PC-9 (cell line): Measurements from ENCODE around the gene SCARF2. TPM values are rescaled to one million over a fixed set of nuclear protein-coding genes. Genes with fewer than 3 reads are reported as not detected.
"Not testable (repeated sequence)": the region's sequence is repeated elsewhere in the genome, so short reads cannot be mapped to it uniquely, and the experiment has no call there.

Source experiments
- BruUV-seq: library from RNA; stranded (reverse); fragments of 400-500 nt; replicated peaks from 2 replicates; lab custom pipeline; 2021; lab: Mats Ljungman, UMichigan
- CTCF ChIA-PET: fragments of 300-600 bp; sonication (Branson Sonifier 250); formaldehyde crosslinking; loops from one replicate; lab custom pipeline; 2022; ENCODE audit warnings: antibody characterized with exemption; lab: Charles Lee
- POLR2A ChIA-PET: fragments of 300-600 bp; sonication (Branson Sonifier 250); formaldehyde crosslinking; loops from one replicate; lab custom pipeline; 2022; ENCODE audit warnings: antibody characterized with exemption; ENCODE audit not compliant: unreplicated experiment; lab: Charles Lee
- DNase-seq, 2 experiments: peaks; one replicate each; pipeline versions ENCODE4 v3.0.0 to v3.0.0-alpha.2; 2015 to 2022; ENCODE audit warnings: mixed read lengths in 1 of 2
- H2AFZ ChIP-seq: fragments of 200-600 bp; sonication (generic); 2 replicates; pipeline ENCODE4 v1.8.1; 2017; ENCODE audit warnings: antibody characterized with exemption
- H3F3A ChIP-seq: fragments of 200-600 bp; sonication (generic); 2 replicates; pipeline ENCODE4 v1.8.1; 2017; ENCODE audit warnings: antibody characterized with exemption, mild to moderate bottlenecking, low read depth; ENCODE audit not compliant: insufficient read depth
- H3K27ac ChIP-seq: fragments of 200-600 bp; sonication (generic); 2 replicates; pipeline ENCODE4 v1.6.1; 2016; ENCODE audit warnings: mixed run types
- H3K27me3 ChIP-seq: fragments of 200-600 bp; sonication (generic); 2 replicates; pipeline ENCODE4 v1.6.1; 2016; ENCODE audit warnings: low read depth, mixed run types; ENCODE audit not compliant: insufficient read depth
- H3K36me3 ChIP-seq: fragments of 200-600 bp; sonication (generic); 2 replicates; pipeline ENCODE4 v1.6.1; 2016; ENCODE audit warnings: low read depth, mixed run types
- H3K4me1 ChIP-seq: fragments of 200-600 bp; sonication (generic); replicated peaks from 2 replicates; pipeline ENCODE4 v1.6.1; 2016; ENCODE audit warnings: mixed run types; ENCODE audit not compliant: insufficient read depth
- H3K4me2 ChIP-seq: fragments of 200-600 bp; sonication (generic); 2 replicates; pipeline ENCODE4 v1.6.1; 2017; ENCODE audit warnings: mixed run types
- H3K4me3 ChIP-seq: fragments of 200-600 bp; sonication (generic); 2 replicates; pipeline ENCODE4 v1.6.1; 2016; ENCODE audit warnings: mixed run types
- H3K79me2 ChIP-seq: fragments of 200-600 bp; sonication (generic); 2 replicates; pipeline ENCODE4 v1.6.1; 2017; ENCODE audit warnings: low read depth, mixed run types
- H3K9me2 ChIP-seq: fragments of 200-600 bp; sonication (generic); 2 replicates; pipeline ENCODE4 v1.8.1; 2017; ENCODE audit warnings: mild to moderate bottlenecking; ENCODE audit not compliant: insufficient read depth
- H3K9me3 ChIP-seq: fragments of 200-600 bp; sonication (generic); 2 replicates; pipeline ENCODE4 v1.8.1; 2016; ENCODE audit warnings: low read depth; ENCODE audit not compliant: insufficient read depth
- H4K20me1 ChIP-seq: fragments of 200-600 bp; sonication (generic); 2 replicates; pipeline ENCODE4 v1.8.1; 2017; ENCODE audit not compliant: insufficient read depth
- EZH2 ChIP-seq: fragments of 200-600 bp; sonication (generic); IDR thresholded peaks from 2 replicates; pipeline ENCODE4 v1.8.0; 2017; ENCODE audit warnings: antibody characterized with exemption, low read depth
- intact Hi-C: fragments of 100-400 bp; cut with micrococcal nuclease; formaldehyde crosslinking; loops from one replicate; pipeline ENCODE4 v1.10.0; 2022; ENCODE audit not compliant: unreplicated experiment
- total RNA-seq: library from RNA; stranded (reverse); gene quantifications from 2 replicates; pipeline ENCODE4 v1.2.3, GENCODE V29; 2021
- TF ChIP-seq, protein P1 (sequence below): fragments of 200-600 bp; sonication (generic); conservative IDR thresholded peaks from 2 replicates; pipeline ENCODE4 v1.6.1; 2017; ENCODE audit warnings: mixed run types, antibody characterized with exemption, mild to moderate bottlenecking, moderate library complexity

SCARF2 gene
- total RNA-seq, 1 experiment from 2014 or later: 0.52 TPM

DNA sequence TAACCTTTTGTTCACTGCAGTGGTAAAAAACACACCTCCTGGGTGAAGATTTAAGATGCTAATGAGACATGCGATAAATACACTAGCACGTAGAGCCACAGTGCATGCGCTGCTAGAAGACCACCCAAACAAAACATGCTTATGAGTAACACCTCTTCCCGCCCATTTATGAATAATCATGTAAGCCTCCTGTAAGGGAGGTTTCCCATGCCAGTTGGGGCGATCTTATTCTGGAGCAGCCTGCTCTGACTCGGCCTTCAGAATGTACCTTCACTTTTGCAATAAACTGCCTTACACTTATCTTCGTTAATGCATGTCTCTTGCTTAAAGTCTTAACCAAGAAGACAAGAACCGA lies 18.1 kb upstream of the SCARF2 start:
- Histone ChIP-seq H3K4me2 (no peak overlapping the region), H3K9me3 (no peaks in the 10 kb centered on the region), H3K36me3 (no peaks in the 10 kb centered on the region), H3K4me3 (no peak overlapping the region), H3K9me2 (no peaks in the 10 kb centered on the region), H4K20me1 (no peaks in the 10 kb centered on the region; the same call in 1 of the 2 replicates), H3K27ac (no peak overlapping the region), H3K79me2 (no peaks in the 10 kb centered on the region), H3K27me3 (no peaks in the 10 kb centered on the region), H2AFZ (no peak overlapping the region), H3F3A (no peaks in the 10 kb centered on the region), H3K4me1 (no peaks in the 10 kb centered on the region)
- BruUV-seq: no TSS peak
- ChIA-PET CTCF (interaction anchor here (0.7 to 1.2 kb wide), 2 partner anchors 37 to 296 kb away, joined by 3 to 21 read pairs; no protein-coding TSS in a partner anchor), POLR2A (interaction anchor here (0.5 to 0.6 kb wide), 2 partner anchors 28 to 44 kb away, joined by 3 to 5 read pairs; no protein-coding TSS in a partner anchor)
- DNase-seq: no peak
- no peak for TF ChIP-seq EZH2
- TF ChIP-seq, protein P1, sequence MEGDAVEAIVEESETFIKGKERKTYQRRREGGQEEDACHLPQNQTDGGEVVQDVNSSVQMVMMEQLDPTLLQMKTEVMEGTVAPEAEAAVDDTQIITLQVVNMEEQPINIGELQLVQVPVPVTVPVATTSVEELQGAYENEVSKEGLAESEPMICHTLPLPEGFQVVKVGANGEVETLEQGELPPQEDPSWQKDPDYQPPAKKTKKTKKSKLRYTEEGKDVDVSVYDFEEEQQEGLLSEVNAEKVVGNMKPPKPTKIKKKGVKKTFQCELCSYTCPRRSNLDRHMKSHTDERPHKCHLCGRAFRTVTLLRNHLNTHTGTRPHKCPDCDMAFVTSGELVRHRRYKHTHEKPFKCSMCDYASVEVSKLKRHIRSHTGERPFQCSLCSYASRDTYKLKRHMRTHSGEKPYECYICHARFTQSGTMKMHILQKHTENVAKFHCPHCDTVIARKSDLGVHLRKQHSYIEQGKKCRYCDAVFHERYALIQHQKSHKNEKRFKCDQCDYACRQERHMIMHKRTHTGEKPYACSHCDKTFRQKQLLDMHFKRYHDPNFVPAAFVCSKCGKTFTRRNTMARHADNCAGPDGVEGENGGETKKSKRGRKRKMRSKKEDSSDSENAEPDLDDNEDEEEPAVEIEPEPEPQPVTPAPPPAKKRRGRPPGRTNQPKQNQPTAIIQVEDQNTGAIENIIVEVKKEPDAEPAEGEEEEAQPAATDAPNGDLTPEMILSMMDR: no peak
- intact Hi-C loops: loop anchor here (10.0 kb wide), 2 partner anchors 161 to 301 kb away; partner anchors contain the start of gene CCDC188

DNA sequence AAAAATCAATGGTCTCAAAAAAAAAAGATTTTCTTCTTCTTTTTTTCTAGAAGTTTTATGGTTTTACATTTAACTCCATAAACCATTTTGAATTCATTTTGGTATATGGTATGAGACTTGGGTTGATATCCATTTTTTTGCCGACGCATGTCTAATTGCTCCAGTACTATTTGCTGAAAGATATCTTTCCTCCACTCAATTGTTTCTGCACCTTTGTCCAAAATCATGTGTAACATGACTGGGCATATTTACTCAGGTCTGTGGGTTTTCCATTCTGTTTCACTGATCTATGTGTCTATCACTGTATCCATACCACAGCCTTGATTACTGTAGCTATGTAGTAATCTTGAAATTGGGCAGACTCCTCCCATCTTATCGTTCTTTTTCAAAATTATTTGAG lies 15.6 kb upstream of the SCARF2 start:
- Histone ChIP-seq H3K27ac (no peak overlapping the region), H3K27me3 (no peaks in the 10 kb centered on the region), H3K9me2 (no peaks in the 10 kb centered on the region), H3K79me2 (no peaks in the 10 kb centered on the region), H4K20me1 (no peaks in the 10 kb centered on the region; the same call in 1 of the 2 replicates), H3K4me2 (no peak overlapping the region), H3K4me3 (no peak overlapping the region), H3F3A (no peaks in the 10 kb centered on the region), H3K4me1 (no peaks in the 10 kb centered on the region), H3K9me3 (no peaks in the 10 kb centered on the region), H2AFZ (no peak overlapping the region), H3K36me3 (no peaks in the 10 kb centered on the region)
- POLR2A ChIA-PET: no interaction called here
- TF ChIP-seq EZH2: no peak
- TF ChIP-seq, protein P1: no peak
- CTCF ChIA-PET: no interaction called here
- DNase-seq: no peak
- no TSS peak for BruUV-seq
- intact Hi-C loops: loop anchor here (10.0 kb wide), 2 partner anchors 158 to 298 kb away; partner anchors contain the start of gene CCDC188

DNA sequence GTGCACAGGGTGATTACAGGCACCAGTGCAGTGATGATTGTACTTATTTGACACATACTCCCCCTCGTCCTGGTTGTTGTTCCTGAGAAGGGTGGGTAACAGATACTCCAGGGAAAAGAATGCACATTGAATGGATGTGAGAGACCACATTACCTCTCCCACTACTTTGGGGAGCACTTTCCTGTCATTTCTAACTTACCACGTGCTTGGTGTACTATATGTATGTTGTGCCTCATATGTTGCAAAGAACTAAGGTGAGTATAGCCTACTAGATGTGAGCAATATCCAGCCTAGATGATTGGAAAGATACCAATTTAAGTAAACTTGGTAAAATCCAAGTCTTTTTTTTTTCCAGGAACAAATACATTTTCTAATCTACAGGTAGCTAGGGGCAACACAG lies 14.3 kb upstream of the SCARF2 start:
- Histone ChIP-seq H3K4me2 (no peak overlapping the region), H3F3A (no peaks in the 10 kb centered on the region), H3K4me1 (no peaks in the 10 kb centered on the region), H3K27ac (no peak overlapping the region), H3K9me3 (no peaks in the 10 kb centered on the region), H3K9me2 (no peaks in the 10 kb centered on the region), H3K36me3 (no peaks in the 10 kb centered on the region), H3K79me2 (no peaks in the 10 kb centered on the region), H3K4me3 (no peak overlapping the region), H2AFZ (no peak overlapping the region), H4K20me1 (no peaks in the 10 kb centered on the region; the same call in 1 of the 2 replicates), H3K27me3 (no peaks in the 10 kb centered on the region)
- BruUV-seq: no TSS peak
- ChIA-PET POLR2A (no interaction called here), CTCF (no interaction called here)
- intact Hi-C loops: loop anchor here (10.0 kb wide), 2 partner anchors 157 to 297 kb away; partner anchors contain the start of gene CCDC188
- TF ChIP-seq, protein P1: no peak
- TF ChIP-seq EZH2: no peak
- no peak for DNase-seq

DNA sequence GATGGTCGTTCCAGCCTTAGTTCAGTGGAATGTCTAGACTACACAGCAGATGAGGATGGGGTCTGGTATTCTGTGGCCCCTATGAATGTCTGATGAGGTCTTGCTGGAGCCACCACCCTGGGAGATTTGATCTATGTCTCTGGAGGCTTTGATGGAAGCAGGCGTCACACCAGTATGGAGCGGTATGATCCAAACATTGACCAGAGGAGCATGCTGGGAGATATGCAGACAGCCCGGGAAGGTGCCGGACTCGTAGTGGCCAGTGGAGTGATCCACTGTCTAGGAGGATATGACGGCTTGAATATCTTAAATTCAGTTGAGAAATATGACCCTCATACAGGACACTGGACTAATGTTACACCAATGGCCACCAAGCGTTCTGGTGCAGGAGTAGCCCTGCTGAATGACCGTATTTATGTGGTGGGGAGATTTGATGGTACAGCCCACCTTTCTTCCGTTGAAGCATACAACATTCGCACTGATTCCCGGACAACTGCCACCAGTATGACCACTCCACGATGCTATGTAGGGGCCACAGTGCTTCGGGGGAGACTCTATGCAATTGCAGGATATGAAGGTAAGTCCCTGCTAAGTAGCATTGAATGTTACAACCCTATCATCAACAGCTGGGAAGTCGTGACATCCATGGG lies 13.6 kb upstream of the SCARF2 start:
- H3K9me2 ChIP-seq, BruUV-seq, CTCF ChIA-PET, H3K27ac ChIP-seq, POLR2A ChIA-PET, H3K4me3 ChIP-seq, H3F3A ChIP-seq, H3K4me2 ChIP-seq, DNase-seq, H3K27me3 ChIP-seq, H3K79me2 ChIP-seq, H4K20me1 ChIP-seq, H3K4me1 ChIP-seq, H2AFZ ChIP-seq, H3K9me3 ChIP-seq, H3K36me3 ChIP-seq: not testable (repeated sequence)
- intact Hi-C loops: loop anchor here (10.0 kb wide), 2 partner anchors 156 to 296 kb away; partner anchors contain the start of gene CCDC188
